Esophagus muscularis mucosa (tissue), 4 donors: ENCODE results near the gene METAP2. TPM values are rescaled to one million over a fixed set of nuclear protein-coding genes. Genes with fewer than 3 reads are reported as not detected.

ENCODE experiments used
- DNase-seq: peaks from one replicate; pipeline ENCODE4 v3.0.0-alpha.2; 2017; ENCODE audit errors: extremely low spot score
- H3K27ac ChIP-seq, 4 donors: fragments of 200-600 bp; sonication (generic); replicated peaks in 1 of 4; 1 replicate in 3 of 4; 2 replicates in 1 of 4; pipeline ENCODE4 v1.5.1; 2016 to 2019; ENCODE audit warnings: mild to moderate bottlenecking in 1 of 4
- H3K27me3 ChIP-seq, 4 donors: fragments of 200-600 bp; sonication (generic); one replicate each; pipeline versions ENCODE4 v1.5.1 to v1.6.0; 2016 to 2019
- H3K36me3 ChIP-seq, 4 donors: fragments of 200-600 bp; sonication (generic); one replicate each; pipeline ENCODE4 v1.5.1; 2016 to 2019
- H3K4me1 ChIP-seq, 4 donors: fragments of 200-600 bp; sonication (generic); one replicate each; pipeline ENCODE4 v1.5.1; 2016 to 2019
- H3K4me3 ChIP-seq, 4 donors: fragments of 200-600 bp; sonication (generic); 1 replicate in 2 of 4; 2 replicates in 2 of 4; pipeline ENCODE4 v1.5.1; 2016 to 2019; ENCODE audit warnings: mild to moderate bottlenecking in 4 of 4, moderate library complexity in 1 of 4
- H3K9me3 ChIP-seq, 4 donors: fragments of 200-600 bp; sonication (generic); 1 replicate in 3 of 4; 2 replicates in 1 of 4; pipeline ENCODE4 v1.5.1; 2016 to 2019
- CTCF ChIP-seq, 3 experiments: fragments of 200-600 bp in 2 of 3; fragments of 450-650 bp in 1 of 3; sonication (generic) in 2 of 3; IDR thresholded peaks; one replicate each; pipeline ENCODE4 v1.5.1; 2017 to 2019; ENCODE audit warnings: antibody characterized with exemption in 3 of 3, mild to moderate bottlenecking in 2 of 3, moderate library complexity in 1 of 3
- EP300 ChIP-seq: sonication (generic); formaldehyde crosslinking; IDR thresholded peaks from one replicate; pipeline ENCODE4 v1.6.1; 2017; ENCODE audit warnings: antibody characterized with exemption
- POLR2A ChIP-seq: fragments of 450-650 bp; IDR thresholded peaks from one replicate; pipeline ENCODE4 v1.6.1; 2017; ENCODE audit warnings: antibody characterized with exemption, moderate library complexity, mild to moderate bottlenecking, low read depth
- POLR2AphosphoS5 ChIP-seq, 2 donors: sonication (generic); formaldehyde crosslinking; IDR thresholded peaks; one replicate each; pipeline ENCODE4 v1.6.1; 2017; ENCODE audit warnings: antibody characterized with exemption in 2 of 2
- WGBS: methylation state at CpG from one replicate; pipeline ENCODE4 v1.1.5; 2018; 5-methylcytosine and 5-hydroxymethylcytosine counted together
- intact Hi-C: fragments of 100-400 bp; cut with DNase I; formaldehyde crosslinking; loops from one replicate; pipeline ENCODE4 v1.15.1; 2023
- total RNA-seq, 4 donors: library from RNA; depleted of rRNA; stranded (reverse); fragments of >200 nt; gene quantifications; one replicate each; pipeline versions ENCODE4 v1.1.0 to v1.2.1, GENCODE V29; 2016

Gene METAP2
- total RNA-seq, 4 donors from 2014 or later, result 52.6 to 76.2 (median 69.7) TPM

- intact Hi-C loops, result no loop called here
Observed at GRCh38 chr12:95543305-95543704, 69.4 kb downstream of the METAP2 start.

GRCh38 chr12:95544756-95545155, 70.8 kb downstream of the METAP2 start:
- DNase-seq, result no peak
- 62% methylated on average over 3 of the region's 3 CpGs for WGBS
- H3K27me3 ChIP-seq, result no peaks in the 10 kb centered on the region
- H3K4me3 ChIP-seq, result no peak overlapping the region
- peaks cover 0 to 20% (median 9%) of the 10 kb centered on the region in 4 donors for H3K4me1 ChIP-seq
- H3K36me3 ChIP-seq, result peaks cover 0 to 3% (median 0%) of the 10 kb centered on the region in 4 donors
- H3K9me3 ChIP-seq, result peaks cover 0 to 3% (median 0%) of the 10 kb centered on the region in 4 donors
- TF ChIP-seq POLR2AphosphoS5 (IDR thresholded peaks at IDR 0.05) (no peak), EP300 (no peak), POLR2A (no peak), CTCF (IDR thresholded peaks at IDR 0.05) (no peak)
- intact Hi-C loops, result no loop called here
- no peak overlapping the region for H3K27ac ChIP-seq

More at GRCh38 chr12:95543305-95543704, 69.4 kb downstream of the METAP2 start:
- 97% methylated on average over 7 of the region's 7 CpGs for WGBS
- no peak overlapping the region for H3K27ac ChIP-seq
- no peaks in the 10 kb centered on the region for H3K27me3 ChIP-seq
- peaks cover 0 to under 1% (median 0%) of the 10 kb centered on the region in 4 donors for H3K9me3 ChIP-seq
- peaks cover 0 to 13% (median 9%) of the 10 kb centered on the region in 4 donors for H3K4me1 ChIP-seq
- no peak for DNase-seq
- no peak for TF ChIP-seq POLR2A
- H3K36me3 ChIP-seq, result peaks cover 0 to under 1% (median 0%) of the 10 kb centered on the region in 4 donors
- H3K4me3 ChIP-seq, result no peak overlapping the region

GRCh38 chr12:95545303-95545702, 71.4 kb downstream of the METAP2 start:
- no peak overlapping the region for H3K27ac ChIP-seq
- 87% methylated on average over 4 of the region's 4 CpGs for WGBS
- H3K9me3 ChIP-seq, result peaks cover 0 to 3% (median 0%) of the 10 kb centered on the region in 4 donors

GRCh38 chr12:95545731-95546490, 72.0 kb downstream of the METAP2 start:
- TF ChIP-seq POLR2A (no peak), CTCF (IDR thresholded peaks at IDR 0.05) (no peak), POLR2AphosphoS5 (IDR thresholded peaks at IDR 0.05) (no peak), EP300 (no peak)

More at GRCh38 chr12:95545303-95545702, 71.4 kb downstream of the METAP2 start:
- no peaks in the 10 kb centered on the region for H3K27me3 ChIP-seq
- no peak for TF ChIP-seq POLR2A
- TF ChIP-seq CTCF (IDR thresholded peaks at IDR 0.05), result no peak
- TF ChIP-seq EP300, result no peak
- H3K4me3 ChIP-seq, result no peak overlapping the region
- intact Hi-C loops, result no loop called here
- peaks cover 0 to 3% (median 0%) of the 10 kb centered on the region in 4 donors for H3K36me3 ChIP-seq
- peaks cover 0 to 20% (median 9%) of the 10 kb centered on the region in 4 donors for H3K4me1 ChIP-seq
- DNase-seq, result no peak

GRCh38 chr12:95546491-95546813, 72.5 kb downstream of the METAP2 start:
- no peak overlapping the region for H3K4me3 ChIP-seq
- H3K27ac ChIP-seq, result no peak overlapping the region
- intact Hi-C loops, result no loop called here
- TF ChIP-seq EP300 (no peak), CTCF (IDR thresholded peaks at IDR 0.05) (no peak), POLR2AphosphoS5 (IDR thresholded peaks at IDR 0.05) (no peak), POLR2A (no peak)
- peaks cover 0 to 20% (median 9%) of the 10 kb centered on the region in 4 donors for H3K4me1 ChIP-seq
- H3K9me3 ChIP-seq, result peaks cover 0 to 3% (median 0%) of the 10 kb centered on the region in 4 donors
- no peaks in the 10 kb centered on the region for H3K27me3 ChIP-seq
- 81% methylated on average over 9 of the region's 9 CpGs for WGBS
- no peak for DNase-seq
- H3K36me3 ChIP-seq, result peaks cover 0 to 3% (median 0%) of the 10 kb centered on the region in 4 donors

More at GRCh38 chr12:95545731-95546490, 72.0 kb downstream of the METAP2 start:
- Histone ChIP-seq H3K4me1 (peaks cover 0 to 20% (median 9%) of the 10 kb centered on the region in 4 donors), H3K4me3 (no peak overlapping the region), H3K9me3 (peaks cover 0 to 3% (median 0%) of the 10 kb centered on the region in 4 donors), H3K27me3 (no peaks in the 10 kb centered on the region), H3K27ac (no peak overlapping the region), H3K36me3 (peaks cover 0 to 3% (median 0%) of the 10 kb centered on the region in 4 donors)
- intact Hi-C loops, result no loop called here
- 82% methylated on average over 8 of the region's 8 CpGs for WGBS
- DNase-seq, result no peak
